HepG2 (cell line): Measurements from ENCODE around the gene DHRS1. TPM values are rescaled to one million over a fixed set of nuclear protein-coding genes. Genes with fewer than 3 reads are reported as not detected.

Experiments used
- ARID4A ChIP-seq: sonication (generic); formaldehyde crosslinking; IDR thresholded peaks from 2 replicates; pipeline ENCODE4 v1.5.0; 2020; ENCODE audit warnings: mild to moderate bottlenecking, missing genetic modification reagents, borderline replicate concordance
- CEBPG ChIP-seq: IDR thresholded peaks from 2 replicates; pipeline ENCODE4 v1.6.1; 2016
- HMGXB3 ChIP-seq: sonication (generic); formaldehyde crosslinking; IDR thresholded peaks from 2 replicates; pipeline ENCODE4 v1.4.0; 2020; ENCODE audit warnings: missing genetic modification reagents, borderline replicate concordance
- MEIS1 ChIP-seq: sonication (generic); formaldehyde crosslinking; IDR thresholded peaks from 2 replicates; pipeline ENCODE4 v1.9.0; 2021; ENCODE audit warnings: mild to moderate bottlenecking, missing genetic modification reagents, moderate library complexity, borderline replicate concordance
- MYNN ChIP-seq: sonication (generic); formaldehyde crosslinking; IDR thresholded peaks from 2 replicates; pipeline ENCODE4 v1.4.0; 2020; ENCODE audit warnings: mild to moderate bottlenecking, low read depth, missing genetic modification reagents
- MYPOP ChIP-seq: sonication (generic); formaldehyde crosslinking; IDR thresholded peaks from 2 replicates; pipeline ENCODE4 v1.8.1; 2023; ENCODE audit warnings: mild to moderate bottlenecking, moderate library complexity, missing genetic modification reagents
- NFE2L1 ChIP-seq: sonication (generic); formaldehyde crosslinking; IDR thresholded peaks from 2 replicates; pipeline ENCODE4 v1.4.0; 2020; ENCODE audit warnings: missing genetic modification reagents, mild to moderate bottlenecking, borderline replicate concordance
- NFIB ChIP-seq: sonication (generic); formaldehyde crosslinking; IDR thresholded peaks from 2 replicates; pipeline ENCODE4 v1.9.0; 2021; ENCODE audit warnings: missing genetic modification reagents, mild to moderate bottlenecking, borderline replicate concordance
- RFX1 ChIP-seq: fragments of 450-650 bp; IDR thresholded peaks from 2 replicates; pipeline ENCODE4 v1.6.1; 2017
- ZNF263 ChIP-seq: sonication (generic); formaldehyde crosslinking; IDR thresholded peaks from 2 replicates; pipeline ENCODE4 v1.4.0; 2020; ENCODE audit warnings: missing genetic modification reagents
- ZNF564 ChIP-seq: sonication (generic); formaldehyde crosslinking; IDR thresholded peaks from 2 replicates; pipeline ENCODE4 v1.8.1; 2023; ENCODE audit warnings: mild to moderate bottlenecking, missing genetic modification reagents
- polyA plus RNA-seq, 8 experiments: library from polyadenylated mRNA; depleted of rRNA in 3 of 8; stranded (reverse) in 7 of 8; unstranded in 1 of 8; fragments of >200 nt; fragmentation: Illumina TruSeq in 4 of 8; extraction: Trizol in 4 of 8; gene quantifications; 2 replicates each; pipeline versions ENCODE4 v1.2.1 to v1.2.3, GENCODE V29; 2011 to 2016; ENCODE audit warnings: low read depth in 4 of 8, missing spikeins in 1 of 8, mixed read lengths in 1 of 8; ENCODE audit not compliant: insufficient read depth in 1 of 8
- total RNA-seq, 5 experiments: library from RNA; depleted of rRNA; stranded (reverse); fragments of >200 nt; fragmentation: Illumina TruSeq; extraction: Trizol; gene quantifications; 2 replicates each; pipeline ENCODE4 v1.2.3, GENCODE V29; 2016; ENCODE audit warnings: low read depth in 1 of 5
- TF ChIP-seq, protein P1 (sequence below), 2 experiments: sonication (generic) in 1 of 2; formaldehyde crosslinking in 1 of 2; IDR thresholded peaks; 2 replicates each; pipeline versions ENCODE4 v1.6.1 to v1.9.0; 2014 to 2022; ENCODE audit warnings: antibody characterized with exemption in 1 of 2, borderline replicate concordance in 1 of 2, inconsistent platforms in 1 of 2, low read depth in 1 of 2, missing genetic modification reagents in 1 of 2

DHRS1 gene
- total and polyA plus RNA-seq, 2 of the 13 experiments (the other 11 are each of a cell fraction or from before 2014, with no cell fraction given), result 49.8 to 60.8 TPM

GRCh38 chr14:24307575-24308341 lies 8.2 kb upstream of the DHRS1 start, which contains the start of gene CIDEB (continued):
- TF ChIP-seq, protein P1, sequence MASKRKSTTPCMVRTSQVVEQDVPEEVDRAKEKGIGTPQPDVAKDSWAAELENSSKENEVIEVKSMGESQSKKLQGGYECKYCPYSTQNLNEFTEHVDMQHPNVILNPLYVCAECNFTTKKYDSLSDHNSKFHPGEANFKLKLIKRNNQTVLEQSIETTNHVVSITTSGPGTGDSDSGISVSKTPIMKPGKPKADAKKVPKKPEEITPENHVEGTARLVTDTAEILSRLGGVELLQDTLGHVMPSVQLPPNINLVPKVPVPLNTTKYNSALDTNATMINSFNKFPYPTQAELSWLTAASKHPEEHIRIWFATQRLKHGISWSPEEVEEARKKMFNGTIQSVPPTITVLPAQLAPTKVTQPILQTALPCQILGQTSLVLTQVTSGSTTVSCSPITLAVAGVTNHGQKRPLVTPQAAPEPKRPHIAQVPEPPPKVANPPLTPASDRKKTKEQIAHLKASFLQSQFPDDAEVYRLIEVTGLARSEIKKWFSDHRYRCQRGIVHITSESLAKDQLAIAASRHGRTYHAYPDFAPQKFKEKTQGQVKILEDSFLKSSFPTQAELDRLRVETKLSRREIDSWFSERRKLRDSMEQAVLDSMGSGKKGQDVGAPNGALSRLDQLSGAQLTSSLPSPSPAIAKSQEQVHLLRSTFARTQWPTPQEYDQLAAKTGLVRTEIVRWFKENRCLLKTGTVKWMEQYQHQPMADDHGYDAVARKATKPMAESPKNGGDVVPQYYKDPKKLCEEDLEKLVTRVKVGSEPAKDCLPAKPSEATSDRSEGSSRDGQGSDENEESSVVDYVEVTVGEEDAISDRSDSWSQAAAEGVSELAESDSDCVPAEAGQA (IDR thresholded peaks at IDR 0.05; ENCODE audit: low read depth), result peak; percentile 30; the same call in 1 of the 2 replicates
- TF ChIP-seq, protein P1 (CRISPR knock-in tag; IDR thresholded peaks at IDR 0.05; ENCODE audit: borderline replicate concordance), result no peak
- TF ChIP-seq NFIB (CRISPR knock-in tag), result no peak
- no peak for TF ChIP-seq ARID4A (CRISPR knock-in tag)
- TF ChIP-seq NFE2L1 (CRISPR knock-in tag), result no peak
- TF ChIP-seq RFX1, result no peak
- 0 out of 2 replicates have a peak, but pooled peaks have one; percentile 48 for TF ChIP-seq HMGXB3
- no peak for TF ChIP-seq ZNF564 (CRISPR knock-in tag)
- peak; percentile 96 for TF ChIP-seq MEIS1
- peak; percentile 71 for TF ChIP-seq CEBPG (CRISPR knock-in tag)
- TF ChIP-seq MYNN (CRISPR knock-in tag), result 0 out of 2 replicates have a peak, but pooled peaks have one; percentile 95
- TF ChIP-seq ZNF263, result peak; percentile 99
- no peak for TF ChIP-seq MYPOP (CRISPR knock-in tag)
